ENCODE measurements around the gene RNU7-1. TPM values are rescaled to one million over a fixed set of nuclear protein-coding genes. Genes with fewer than 3 reads are reported as not detected.

RNU7-1 gene
- total and polyA plus RNA-seq, 9 of the 15 experiments (the other 6 are each of a cell fraction or from before 2014, with no cell fraction given): not detected

DNA sequence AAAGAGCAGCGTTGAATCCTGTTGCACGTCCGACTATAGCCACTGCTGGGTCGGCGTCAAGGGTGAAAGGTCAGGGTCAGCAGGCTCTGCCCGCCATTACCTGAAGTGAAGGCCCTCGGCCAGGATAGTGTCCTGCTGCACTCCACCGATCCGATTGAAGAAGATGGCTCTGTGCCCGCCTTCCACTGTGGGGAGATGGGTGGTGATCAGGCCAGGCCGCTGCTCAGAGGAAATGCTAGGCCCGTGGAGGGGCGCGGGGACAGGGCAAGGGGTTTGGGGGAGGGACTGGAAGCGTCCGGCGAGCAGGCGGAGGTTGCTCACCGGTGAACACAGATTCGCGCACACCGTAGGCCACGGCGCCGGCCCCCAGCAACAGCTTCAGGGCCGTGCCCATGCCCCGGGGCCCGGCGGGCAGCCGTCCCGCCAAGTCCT lies 26.5 kb downstream of the RNU7-1 start (continued):
- TF ChIP-seq MEF2D (tag; conservative IDR thresholded peaks at IDR 0.05; ENCODE audit: low read depth) (no peak), ZNF717 (CRISPR knock-in tag; IDR thresholded peaks at IDR 0.05) (no peak), KLF13 (tag; IDR thresholded peaks at IDR 0.05; ENCODE audit: borderline replicate concordance, low read depth) (no peak), SIN3A (IDR thresholded peaks at IDR 0.05; ENCODE audit: borderline replicate concordance in 2 of 2, control insufficient read depth in 1 of 2, low read depth in 2 of 2, low read length in 2 of 2) (no peak), KDM4B (IDR thresholded peaks at IDR 0.05; ENCODE audit: borderline replicate concordance in 2 of 2, low read depth in 1 of 2) (no peak), MTF1 (CRISPR knock-in tag; IDR thresholded peaks at IDR 0.05; ENCODE audit: borderline replicate concordance) (no peak), STAG1 (CRISPR knock-in tag; IDR thresholded peaks at IDR 0.05; ENCODE audit: borderline replicate concordance) (no peak), RBBP5 (IDR thresholded peaks at IDR 0.05; ENCODE audit: borderline replicate concordance, insufficient read depth, low read length, poor library complexity, severe bottlenecking) (no peak), ESRRA (IDR thresholded peaks at IDR 0.05; ENCODE audit: borderline replicate concordance, low read depth) (peak; percentile 40; the same call in 1 of the 2 replicates), PML (IDR thresholded peaks at IDR 0.05; ENCODE audit: low read length) (no peak), TBL1XR1 (IDR thresholded peaks at IDR 0.05; ENCODE audit: low read length in 2 of 2) (no peak), RBFOX2 (IDR thresholded peaks at IDR 0.05; ENCODE audit: low read depth, low read length) (no peak), NR2C1 (IDR thresholded peaks at IDR 0.05) (peak; percentile 91), NR2C1 (tag; IDR thresholded peaks at IDR 0.05) (peak; percentile 94), HLTF (IDR thresholded peaks at IDR 0.05) (no peak), RBM25 (IDR thresholded peaks at IDR 0.05; ENCODE audit: low read depth, low read length, severe bottlenecking) (no peak)
- TF ChIP-seq, protein P1, sequence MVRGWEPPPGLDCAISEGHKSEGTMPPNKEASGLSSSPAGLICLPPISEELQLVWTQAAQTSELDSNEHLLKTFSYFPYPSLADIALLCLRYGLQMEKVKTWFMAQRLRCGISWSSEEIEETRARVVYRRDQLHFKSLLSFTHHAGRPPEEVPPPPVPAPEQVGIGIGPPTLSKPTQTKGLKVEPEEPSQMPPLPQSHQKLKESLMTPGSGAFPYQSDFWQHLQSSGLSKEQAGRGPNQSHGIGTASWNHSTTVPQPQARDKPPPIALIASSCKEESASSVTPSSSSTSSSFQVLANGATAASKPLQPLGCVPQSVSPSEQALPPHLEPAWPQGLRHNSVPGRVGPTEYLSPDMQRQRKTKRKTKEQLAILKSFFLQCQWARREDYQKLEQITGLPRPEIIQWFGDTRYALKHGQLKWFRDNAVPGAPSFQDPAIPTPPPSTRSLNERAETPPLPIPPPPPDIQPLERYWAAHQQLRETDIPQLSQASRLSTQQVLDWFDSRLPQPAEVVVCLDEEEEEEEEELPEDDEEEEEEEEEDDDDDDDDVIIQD (CRISPR knock-in tag; IDR thresholded peaks at IDR 0.05): no peak
- TF ChIP-seq, protein P2, sequence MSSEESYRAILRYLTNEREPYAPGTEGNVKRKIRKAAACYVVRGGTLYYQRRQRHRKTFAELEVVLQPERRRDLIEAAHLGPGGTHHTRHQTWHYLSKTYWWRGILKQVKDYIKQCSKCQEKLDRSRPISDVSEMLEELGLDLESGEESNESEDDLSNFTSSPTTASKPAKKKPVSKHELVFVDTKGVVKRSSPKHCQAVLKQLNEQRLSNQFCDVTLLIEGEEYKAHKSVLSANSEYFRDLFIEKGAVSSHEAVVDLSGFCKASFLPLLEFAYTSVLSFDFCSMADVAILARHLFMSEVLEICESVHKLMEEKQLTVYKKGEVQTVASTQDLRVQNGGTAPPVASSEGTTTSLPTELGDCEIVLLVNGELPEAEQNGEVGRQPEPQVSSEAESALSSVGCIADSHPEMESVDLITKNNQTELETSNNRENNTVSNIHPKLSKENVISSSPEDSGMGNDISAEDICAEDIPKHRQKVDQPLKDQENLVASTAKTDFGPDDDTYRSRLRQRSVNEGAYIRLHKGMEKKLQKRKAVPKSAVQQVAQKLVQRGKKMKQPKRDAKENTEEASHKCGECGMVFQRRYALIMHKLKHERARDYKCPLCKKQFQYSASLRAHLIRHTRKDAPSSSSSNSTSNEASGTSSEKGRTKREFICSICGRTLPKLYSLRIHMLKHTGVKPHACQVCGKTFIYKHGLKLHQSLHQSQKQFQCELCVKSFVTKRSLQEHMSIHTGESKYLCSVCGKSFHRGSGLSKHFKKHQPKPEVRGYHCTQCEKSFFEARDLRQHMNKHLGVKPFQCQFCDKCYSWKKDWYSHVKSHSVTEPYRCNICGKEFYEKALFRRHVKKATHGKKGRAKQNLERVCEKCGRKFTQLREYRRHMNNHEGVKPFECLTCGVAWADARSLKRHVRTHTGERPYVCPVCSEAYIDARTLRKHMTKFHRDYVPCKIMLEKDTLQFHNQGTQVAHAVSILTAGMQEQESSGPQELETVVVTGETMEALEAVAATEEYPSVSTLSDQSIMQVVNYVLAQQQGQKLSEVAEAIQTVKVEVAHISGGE (CRISPR knock-in tag; IDR thresholded peaks at IDR 0.05): peak in 1 of 3 experiments; percentile 91; a peak in 1 of 6 replicates
- TF ChIP-seq, protein P3, sequence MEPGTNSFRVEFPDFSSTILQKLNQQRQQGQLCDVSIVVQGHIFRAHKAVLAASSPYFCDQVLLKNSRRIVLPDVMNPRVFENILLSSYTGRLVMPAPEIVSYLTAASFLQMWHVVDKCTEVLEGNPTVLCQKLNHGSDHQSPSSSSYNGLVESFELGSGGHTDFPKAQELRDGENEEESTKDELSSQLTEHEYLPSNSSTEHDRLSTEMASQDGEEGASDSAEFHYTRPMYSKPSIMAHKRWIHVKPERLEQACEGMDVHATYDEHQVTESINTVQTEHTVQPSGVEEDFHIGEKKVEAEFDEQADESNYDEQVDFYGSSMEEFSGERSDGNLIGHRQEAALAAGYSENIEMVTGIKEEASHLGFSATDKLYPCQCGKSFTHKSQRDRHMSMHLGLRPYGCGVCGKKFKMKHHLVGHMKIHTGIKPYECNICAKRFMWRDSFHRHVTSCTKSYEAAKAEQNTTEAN (CRISPR knock-in tag; IDR thresholded peaks at IDR 0.05): 0 out of 2 replicates have a peak, but pooled peaks have one; percentile 50

All from K562 (cell line).